MCF 10A (cell line): ENCODE data around the gene C1orf210. TPM values are rescaled to one million over a fixed set of nuclear protein-coding genes. Genes with fewer than 3 reads are reported as not detected.

Source experiments
- Bru-seq: library from RNA; stranded (reverse); fragments of 400-500 nt; gene quantifications from one replicate; lab custom pipeline; 2021; lab: Mats Ljungman, UMichigan
- BruChase-seq, 2 experiments: library from RNA; stranded (reverse); fragments of 400-500 nt; gene quantifications; one replicate each; lab custom pipeline; 2021; lab: Mats Ljungman, UMichigan
- BruUV-seq: library from RNA; stranded (reverse); fragments of 400-500 nt; replicated peaks from 2 replicates; lab custom pipeline; 2021; lab: Mats Ljungman, UMichigan
- CTCF ChIA-PET: fragments of 300-600 bp; sonication (Branson Sonifier 250); formaldehyde crosslinking; extraction: SDS; loops from one replicate; lab custom pipeline; 2021; ENCODE audit warnings: antibody characterized with exemption, inconsistent platforms; lab: Yijun Ruan, JAX
- POLR2A ChIA-PET: fragments of 300-600, 350-650 bp; sonication (Branson Sonifier 250); formaldehyde crosslinking; extraction: SDS; loops from one replicate; lab custom pipeline; 2020; ENCODE audit warnings: antibody characterized with exemption, inconsistent platforms; lab: Yijun Ruan, JAX
- DNase-seq: peaks from one replicate; pipeline ENCODE4 v3.0.0-alpha.2; 2018; ENCODE audit not compliant: unreplicated experiment
- H3K27ac Mint-ChIP-seq: one replicate; pipeline ENCODE4 v1.8.0; 2022; ENCODE audit warnings: mild to moderate bottlenecking, low read depth, mixed read lengths; ENCODE audit not compliant: unreplicated experiment
- H3K27me3 Mint-ChIP-seq: one replicate; pipeline ENCODE4 v1.8.0; 2022; ENCODE audit warnings: mixed read lengths; ENCODE audit not compliant: insufficient read depth, unreplicated experiment
- H3K36me3 Mint-ChIP-seq: one replicate; pipeline ENCODE4 v1.8.0; 2022; ENCODE audit warnings: mild to moderate bottlenecking, moderate library complexity, mixed read lengths; ENCODE audit not compliant: insufficient read depth, unreplicated experiment
- H3K4me1 Mint-ChIP-seq: one replicate; pipeline ENCODE4 v1.8.0; 2022; ENCODE audit warnings: mixed read lengths; ENCODE audit not compliant: insufficient read depth, unreplicated experiment
- H3K4me3 Mint-ChIP-seq: one replicate; pipeline ENCODE4 v1.8.0; 2022; ENCODE audit warnings: mild to moderate bottlenecking, moderate library complexity, mixed read lengths; ENCODE audit not compliant: unreplicated experiment
- H3K9me3 Mint-ChIP-seq: one replicate; pipeline ENCODE4 v1.8.0; 2022; ENCODE audit warnings: mixed read lengths; ENCODE audit not compliant: unreplicated experiment
- CTCF ChIP-seq: fragments of 200-600 bp; IDR thresholded peaks from one replicate; pipeline ENCODE4 v1.8.0; 2022; ENCODE audit warnings: antibody characterized with exemption, mild to moderate bottlenecking; ENCODE audit not compliant: unreplicated experiment
- intact Hi-C: fragments of 100-400 bp; cut with micrococcal nuclease; formaldehyde crosslinking; loops from 2 replicates; pipeline ENCODE4 v1.14.1; 2022
- long read RNA-seq: library from polyadenylated mRNA; stranded (forward); transcript quantifications from one replicate; pipeline ENCODE4 v2.0.0, GENCODE V29; 2022
- total RNA-seq: library from RNA; stranded (reverse); gene quantifications from 2 replicates; pipeline ENCODE4 v1.2.3, GENCODE V29; 2022

Gene C1orf210
- total RNA-seq = 0.91 and 1.6 TPM in 2 replicates
- Bru-seq, nascent RNA = percentile 18 among the genes with signal in this experiment
- percentile 34 among the genes with signal in this experiment for BruChase-seq, experiment 1, labeled RNA remaining after a 6-hour chase
- BruChase-seq, experiment 2, labeled RNA remaining after a 2-hour chase = percentile 30 among the genes with signal in this experiment
- long read RNA-seq, partial matches to known transcripts = 0 of 1 reads
- long read RNA-seq, other reads (novel, unspliced or antisense) = 0 of 1 reads

GRCh38 chr1:43285269-43285990 is at the start of gene C1orf210:
C1orf210 (minus strand) TSS chr1:43285581; CDS start chr1:43283270, 2,311 bp downstream.
- BruUV-seq = no TSS peak
- peaks cover 5% of the 10 kb centered on the region for H3K36me3 Mint-ChIP-seq
- H3K27ac Mint-ChIP-seq = no peak within 1 kb of the TSS
- H3K4me3 Mint-ChIP-seq = peak within 1 kb of the TSS; percentile 70
- CTCF ChIA-PET = interaction anchor here (0.6 to 4.3 kb wide), 25 partner anchors 8 to 1646 kb away, joined by 3 to 24 read pairs (median 3); partner anchors contain the start of gene CDC20
- peak; percentile 33 for TF ChIP-seq CTCF
- DNase-seq = peak; percentile 81
- intact Hi-C loops = no loop called here
- POLR2A ChIA-PET = interaction anchor here (0.7 to 1.3 kb wide), 9 partner anchors 9 to 605 kb away, joined by 3 to 10 read pairs (median 4); partner anchors contain the start of genes CDC20 and ELOVL1
- H3K4me1 Mint-ChIP-seq = peaks cover 5% of the 10 kb centered on the region
- no peaks in the 10 kb centered on the region for H3K9me3 Mint-ChIP-seq
- no peaks in the 10 kb centered on the region for H3K27me3 Mint-ChIP-seq

GRCh38 chr1:43334453-43335205 is 49.2 kb upstream of the C1orf210 start:
- no TSS peak for BruUV-seq
- TF ChIP-seq CTCF = no peak
- H3K9me3 Mint-ChIP-seq = no peaks in the 10 kb centered on the region
- ChIA-PET CTCF (no interaction called here), POLR2A (no interaction called here)
- DNase-seq = no peak
- no peaks in the 10 kb centered on the region for H3K4me1 Mint-ChIP-seq
- H3K27me3 Mint-ChIP-seq = no peaks in the 10 kb centered on the region
- intact Hi-C loops = no loop called here
- no peak overlapping the region for H3K27ac Mint-ChIP-seq
- H3K4me3 Mint-ChIP-seq = no peak overlapping the region
- no peaks in the 10 kb centered on the region for H3K36me3 Mint-ChIP-seq

GRCh38 chr1:43331688-43332087 is 46.3 kb upstream of the C1orf210 start:
- ChIA-PET POLR2A (no interaction called here), CTCF (no interaction called here)
- no peaks in the 10 kb centered on the region for H3K4me1 Mint-ChIP-seq
- H3K36me3 Mint-ChIP-seq = no peaks in the 10 kb centered on the region
- TF ChIP-seq CTCF = no peak
- intact Hi-C loops = no loop called here
- no peaks in the 10 kb centered on the region for H3K27me3 Mint-ChIP-seq
- BruUV-seq = no TSS peak
- DNase-seq = no peak
- H3K27ac Mint-ChIP-seq = no peak overlapping the region
- no peaks in the 10 kb centered on the region for H3K9me3 Mint-ChIP-seq
- no peak overlapping the region for H3K4me3 Mint-ChIP-seq
